ENCODE measurements around the gene STAM. TPM values are rescaled to one million over a fixed set of nuclear protein-coding genes. Genes with fewer than 3 reads are reported as not detected.

The STAM gene
- total and polyA plus RNA-seq, 9 of the 15 experiments (the other 6 are each of a cell fraction or from before 2014, with no cell fraction given) = 13.8 to 33.5 (median 26.4) TPM

DNA sequence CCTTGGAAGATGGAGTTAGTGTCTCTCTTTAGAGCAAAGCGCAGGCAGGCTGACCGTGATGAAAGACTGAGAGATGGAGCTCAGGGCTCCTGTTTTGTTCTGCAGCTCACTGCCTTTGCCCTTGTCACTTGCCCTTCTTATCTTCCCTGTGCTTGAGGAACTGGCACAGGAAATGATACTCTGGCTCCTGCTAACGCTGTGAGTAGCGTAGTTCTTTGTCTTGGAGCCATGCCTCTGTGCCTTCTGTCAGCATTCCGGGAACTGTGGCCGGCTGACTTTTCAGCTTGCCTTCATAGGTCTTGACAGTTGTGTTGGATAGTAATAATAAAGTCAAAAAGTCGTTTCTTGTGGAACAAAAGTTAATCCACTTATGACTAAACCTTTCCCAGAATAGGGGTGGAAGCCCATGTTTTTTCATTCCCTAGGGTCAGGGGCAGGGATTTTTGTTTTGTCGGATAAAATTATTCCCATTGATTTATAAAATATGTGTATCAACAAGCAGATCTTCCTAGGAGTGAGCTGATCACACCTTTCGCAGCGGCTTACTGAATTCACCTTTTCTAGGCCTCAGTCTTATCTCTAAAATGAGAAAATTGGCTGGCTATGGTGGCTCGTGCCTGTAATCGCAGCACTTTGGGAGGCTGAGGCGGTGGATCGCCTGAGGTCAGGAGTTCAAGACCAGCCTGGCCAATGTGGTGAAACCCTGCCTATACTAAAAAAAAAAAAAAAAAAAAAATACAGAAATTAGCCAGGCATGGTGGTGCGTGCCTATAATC, 91.4 kb downstream of the STAM start:
- 60% methylated on average over 14 of the region's 15 CpGs for WGBS (ENCODE audit: insufficient coverage, low coverage, missing lambda C conversion rate)
- BruUV-seq (replicated peaks) = no TSS peak
- no peak overlapping the region for H3K4me2 ChIP-seq (ENCODE audit: insufficient read depth, low read length)
- FAIRE-seq (no peak), DNase-seq (ENCODE audit: extremely low read depth in 1 of 4, low spot score in 3 of 4) (no peak), ATAC-seq (no peak)
- no peaks in the 10 kb centered on the region for H3K27me3 ChIP-seq (ENCODE audit: control insufficient read depth in 2 of 2, insufficient read depth in 2 of 2, low read length in 2 of 2)
- intact Hi-C loops (cut with micrococcal nuclease) = loop anchor here (5.0 to 10.0 kb wide), 3 partner anchors 139 to 482 kb away; no protein-coding TSS in a partner anchor
- POLR2A ChIA-PET = interaction anchor here (1.2 kb wide), 1 partner anchor 25 kb away, joined by 3 read pairs; no protein-coding TSS in a partner anchor
- no peak overlapping the region; a peak in 1 of 4 replicates for H3K9ac ChIP-seq (ENCODE audit: insufficient read depth in 1 of 2, low read depth in 2 of 2, low read length in 2 of 2)
- H3K4me3 ChIP-seq = no peak overlapping the region
- no peaks in the 10 kb centered on the region for H4K20me1 ChIP-seq (replicated peaks; ENCODE audit: control insufficient read depth, insufficient read depth, low read length)
- CTCF ChIA-PET (ENCODE audit: low intra/inter-chr PET ratio) = no interaction called here
- H3K27ac ChIP-seq (ENCODE audit: extremely low read depth, low read depth, low read length) = no peak overlapping the region
- TF ChIP-seq RUNX1 (IDR thresholded peaks at IDR 0.05; ENCODE audit: low read depth) = no peak
- TF ChIP-seq, protein P1, sequence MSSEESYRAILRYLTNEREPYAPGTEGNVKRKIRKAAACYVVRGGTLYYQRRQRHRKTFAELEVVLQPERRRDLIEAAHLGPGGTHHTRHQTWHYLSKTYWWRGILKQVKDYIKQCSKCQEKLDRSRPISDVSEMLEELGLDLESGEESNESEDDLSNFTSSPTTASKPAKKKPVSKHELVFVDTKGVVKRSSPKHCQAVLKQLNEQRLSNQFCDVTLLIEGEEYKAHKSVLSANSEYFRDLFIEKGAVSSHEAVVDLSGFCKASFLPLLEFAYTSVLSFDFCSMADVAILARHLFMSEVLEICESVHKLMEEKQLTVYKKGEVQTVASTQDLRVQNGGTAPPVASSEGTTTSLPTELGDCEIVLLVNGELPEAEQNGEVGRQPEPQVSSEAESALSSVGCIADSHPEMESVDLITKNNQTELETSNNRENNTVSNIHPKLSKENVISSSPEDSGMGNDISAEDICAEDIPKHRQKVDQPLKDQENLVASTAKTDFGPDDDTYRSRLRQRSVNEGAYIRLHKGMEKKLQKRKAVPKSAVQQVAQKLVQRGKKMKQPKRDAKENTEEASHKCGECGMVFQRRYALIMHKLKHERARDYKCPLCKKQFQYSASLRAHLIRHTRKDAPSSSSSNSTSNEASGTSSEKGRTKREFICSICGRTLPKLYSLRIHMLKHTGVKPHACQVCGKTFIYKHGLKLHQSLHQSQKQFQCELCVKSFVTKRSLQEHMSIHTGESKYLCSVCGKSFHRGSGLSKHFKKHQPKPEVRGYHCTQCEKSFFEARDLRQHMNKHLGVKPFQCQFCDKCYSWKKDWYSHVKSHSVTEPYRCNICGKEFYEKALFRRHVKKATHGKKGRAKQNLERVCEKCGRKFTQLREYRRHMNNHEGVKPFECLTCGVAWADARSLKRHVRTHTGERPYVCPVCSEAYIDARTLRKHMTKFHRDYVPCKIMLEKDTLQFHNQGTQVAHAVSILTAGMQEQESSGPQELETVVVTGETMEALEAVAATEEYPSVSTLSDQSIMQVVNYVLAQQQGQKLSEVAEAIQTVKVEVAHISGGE (CRISPR knock-in tag; IDR thresholded peaks at IDR 0.05) = no peak
- TF ChIP-seq YBX1 (IDR thresholded peaks at IDR 0.05) = no peak
- TF ChIP-seq, protein P2, sequence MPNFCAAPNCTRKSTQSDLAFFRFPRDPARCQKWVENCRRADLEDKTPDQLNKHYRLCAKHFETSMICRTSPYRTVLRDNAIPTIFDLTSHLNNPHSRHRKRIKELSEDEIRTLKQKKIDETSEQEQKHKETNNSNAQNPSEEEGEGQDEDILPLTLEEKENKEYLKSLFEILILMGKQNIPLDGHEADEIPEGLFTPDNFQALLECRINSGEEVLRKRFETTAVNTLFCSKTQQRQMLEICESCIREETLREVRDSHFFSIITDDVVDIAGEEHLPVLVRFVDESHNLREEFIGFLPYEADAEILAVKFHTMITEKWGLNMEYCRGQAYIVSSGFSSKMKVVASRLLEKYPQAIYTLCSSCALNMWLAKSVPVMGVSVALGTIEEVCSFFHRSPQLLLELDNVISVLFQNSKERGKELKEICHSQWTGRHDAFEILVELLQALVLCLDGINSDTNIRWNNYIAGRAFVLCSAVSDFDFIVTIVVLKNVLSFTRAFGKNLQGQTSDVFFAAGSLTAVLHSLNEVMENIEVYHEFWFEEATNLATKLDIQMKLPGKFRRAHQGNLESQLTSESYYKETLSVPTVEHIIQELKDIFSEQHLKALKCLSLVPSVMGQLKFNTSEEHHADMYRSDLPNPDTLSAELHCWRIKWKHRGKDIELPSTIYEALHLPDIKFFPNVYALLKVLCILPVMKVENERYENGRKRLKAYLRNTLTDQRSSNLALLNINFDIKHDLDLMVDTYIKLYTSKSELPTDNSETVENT (CRISPR knock-in tag; IDR thresholded peaks at IDR 0.05) = no peak
- TF ChIP-seq, protein P3, sequence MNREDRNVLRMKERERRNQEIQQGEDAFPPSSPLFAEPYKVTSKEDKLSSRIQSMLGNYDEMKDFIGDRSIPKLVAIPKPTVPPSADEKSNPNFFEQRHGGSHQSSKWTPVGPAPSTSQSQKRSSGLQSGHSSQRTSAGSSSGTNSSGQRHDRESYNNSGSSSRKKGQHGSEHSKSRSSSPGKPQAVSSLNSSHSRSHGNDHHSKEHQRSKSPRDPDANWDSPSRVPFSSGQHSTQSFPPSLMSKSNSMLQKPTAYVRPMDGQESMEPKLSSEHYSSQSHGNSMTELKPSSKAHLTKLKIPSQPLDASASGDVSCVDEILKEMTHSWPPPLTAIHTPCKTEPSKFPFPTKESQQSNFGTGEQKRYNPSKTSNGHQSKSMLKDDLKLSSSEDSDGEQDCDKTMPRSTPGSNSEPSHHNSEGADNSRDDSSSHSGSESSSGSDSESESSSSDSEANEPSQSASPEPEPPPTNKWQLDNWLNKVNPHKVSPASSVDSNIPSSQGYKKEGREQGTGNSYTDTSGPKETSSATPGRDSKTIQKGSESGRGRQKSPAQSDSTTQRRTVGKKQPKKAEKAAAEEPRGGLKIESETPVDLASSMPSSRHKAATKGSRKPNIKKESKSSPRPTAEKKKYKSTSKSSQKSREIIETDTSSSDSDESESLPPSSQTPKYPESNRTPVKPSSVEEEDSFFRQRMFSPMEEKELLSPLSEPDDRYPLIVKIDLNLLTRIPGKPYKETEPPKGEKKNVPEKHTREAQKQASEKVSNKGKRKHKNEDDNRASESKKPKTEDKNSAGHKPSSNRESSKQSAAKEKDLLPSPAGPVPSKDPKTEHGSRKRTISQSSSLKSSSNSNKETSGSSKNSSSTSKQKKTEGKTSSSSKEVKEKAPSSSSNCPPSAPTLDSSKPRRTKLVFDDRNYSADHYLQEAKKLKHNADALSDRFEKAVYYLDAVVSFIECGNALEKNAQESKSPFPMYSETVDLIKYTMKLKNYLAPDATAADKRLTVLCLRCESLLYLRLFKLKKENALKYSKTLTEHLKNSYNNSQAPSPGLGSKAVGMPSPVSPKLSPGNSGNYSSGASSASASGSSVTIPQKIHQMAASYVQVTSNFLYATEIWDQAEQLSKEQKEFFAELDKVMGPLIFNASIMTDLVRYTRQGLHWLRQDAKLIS (CRISPR knock-in tag; IDR thresholded peaks at IDR 0.05) = no peak
- TF ChIP-seq NFE2L1 (tag; IDR thresholded peaks at IDR 0.05; ENCODE audit: borderline replicate concordance, low read depth) = no peak
- no peak for TF ChIP-seq NONO (IDR thresholded peaks at IDR 0.05; ENCODE audit: low read depth in 2 of 2, low read length in 1 of 2)
- H3K4me1 ChIP-seq (replicated peaks in 1 of 2; ENCODE audit: control insufficient read depth in 2 of 2, insufficient read depth in 2 of 2, low read length in 2 of 2) = peaks cover 0 to 4% of the 10 kb centered on the region in 2 experiments; a peak in 3 of 5 replicates
- no peaks in the 10 kb centered on the region for H3K36me3 ChIP-seq (ENCODE audit: control insufficient read depth, insufficient read depth, low read length)
- in situ Hi-C loops (cut with MboI) = loop anchor here (10.0 to 25.0 kb wide), 2 partner anchors 451 to 898 kb away; no protein-coding TSS in a partner anchor
- no peaks in the 10 kb centered on the region for H3K9me3 ChIP-seq (replicated peaks; ENCODE audit: control insufficient read depth, insufficient read depth, low read depth, low read length)
- H3K79me2 ChIP-seq (ENCODE audit: control insufficient read depth, insufficient read depth, low read length) = no peaks in the 10 kb centered on the region
- H2AFZ ChIP-seq (ENCODE audit: low read depth, low read length) = no peak overlapping the region
- no peaks in the 10 kb centered on the region for H3K9me1 ChIP-seq (ENCODE audit: control insufficient read depth, insufficient read depth, low read length)
